Activated B cell treated with CpG ODN at 0.5 μM for 24 hours (primary cell): ENCODE data around the gene STX1A. TPM values are rescaled to one million over a fixed set of nuclear protein-coding genes. Genes with fewer than 3 reads are reported as not detected.
A peak's percentile ranks its signal among the peaks of the same experiment; 100 is the strongest.
"Not testable (repeated sequence)": the region's sequence is repeated elsewhere in the genome, so short reads cannot be mapped to it uniquely, and the experiment has no call there.

Experiments
- ATAC-seq: fragments of 200-7000 bp; cut with Tn5 transposase; one replicate; pipeline ENCODE4 v1.10.0; 2021; ENCODE audit warnings: low read depth, mild to moderate bottlenecking, moderate library complexity
- CTCF ChIA-PET: fragments of 350-600 bp; sonication (Branson Sonifier 250); formaldehyde crosslinking; loops from one replicate; lab custom pipeline; 2021; ENCODE audit warnings: antibody characterized with exemption; lab: Charles Lee
- POLR2A ChIA-PET: fragments of 350-600 bp; sonication (Branson Sonifier 250); formaldehyde crosslinking; loops from one replicate; lab custom pipeline; 2021; ENCODE audit warnings: antibody characterized with exemption; lab: Charles Lee
- DNase-seq: peaks from one replicate; pipeline ENCODE4 v3.0.0; 2022
- H3K27ac Mint-ChIP-seq: one replicate; pipeline ENCODE4 v1.8.0; 2020; ENCODE audit warnings: mixed read lengths
- H3K27me3 Mint-ChIP-seq: one replicate; pipeline ENCODE4 v1.8.0; 2021; ENCODE audit warnings: mixed read lengths
- H3K36me3 Mint-ChIP-seq: one replicate; pipeline ENCODE4 v1.8.0; 2021; ENCODE audit warnings: low read depth, mixed read lengths
- H3K4me1 Mint-ChIP-seq: one replicate; pipeline ENCODE4 v1.8.0; 2021; ENCODE audit warnings: mixed read lengths
- H3K4me3 Mint-ChIP-seq: one replicate; pipeline ENCODE4 v1.8.0; 2020; ENCODE audit warnings: mild to moderate bottlenecking, mixed read lengths
- H3K9me3 Mint-ChIP-seq: one replicate; pipeline ENCODE4 v1.8.0; 2020; ENCODE audit warnings: mixed read lengths
- CTCF ChIP-seq: fragments of 200-600 bp; IDR thresholded peaks from one replicate; pipeline ENCODE4 v1.8.0; 2022; ENCODE audit warnings: antibody characterized with exemption, mild to moderate bottlenecking
- intact Hi-C: fragments of 100-400 bp; cut with micrococcal nuclease; formaldehyde crosslinking; loops from one replicate; pipeline ENCODE4 v1.15.1; 2024
- total RNA-seq: library from RNA; stranded (reverse); gene quantifications from 2 replicates; pipeline ENCODE4 v1.2.3, GENCODE V29; 2022

Gene STX1A
- total RNA-seq, 1 donor from 2014 or later = 1.8 TPM

GRCh38 chr7:73668103-73668885 lies 51.2 kb downstream of the STX1A start:
- Mint-ChIP-seq H3K36me3 (no peaks in the 10 kb centered on the region), H3K27me3 (peaks cover 20% of the 10 kb centered on the region), H3K27ac (no peak overlapping the region), H3K4me1 (peaks cover 6% of the 10 kb centered on the region), H3K4me3 (peak overlapping the region; percentile 76), H3K9me3 (peaks cover under 1% of the 10 kb centered on the region)
- intact Hi-C loops = loop anchor here (5.0 kb wide), 2 partner anchors 69 to 174 kb away; partner anchors contain the start of genes ABHD11 and METTL27
- ChIA-PET POLR2A (interaction anchor here (0.6 to 0.8 kb wide), 3 partner anchors 35 to 70 kb away, joined by 3 to 9 read pairs (median 4); no protein-coding TSS in a partner anchor), CTCF (interaction anchor here (0.6 to 1.1 kb wide), 4 partner anchors 8 to 146 kb away, joined by 3 read pairs; partner anchors contain the start of genes ABHD11 and BAZ1B)
- no peak for TF ChIP-seq CTCF
- no peak for ATAC-seq
- DNase-seq = no peak

GRCh38 chr7:73667344-73668102 lies 51.9 kb downstream of the STX1A start, which contains the start of gene VPS37D:
TSS of gene VPS37D (plus strand) at chr7:73667831. CDS start at chr7:73667959, 128 bp downstream.
- H3K27me3 Mint-ChIP-seq = peaks cover 25% of the 10 kb centered on the region
- no peak for TF ChIP-seq CTCF
- peak within 1 kb of the TSS; percentile 78 for H3K4me3 Mint-ChIP-seq
- ChIA-PET CTCF (interaction anchor here (0.6 to 1.1 kb wide), 4 partner anchors 9 to 146 kb away, joined by 3 read pairs; partner anchors contain the start of genes ABHD11 and BAZ1B), POLR2A (interaction anchor here (0.7 to 0.8 kb wide), 2 partner anchors 36 to 70 kb away, joined by 3 to 4 read pairs; no protein-coding TSS in a partner anchor)
- intact Hi-C loops = loop anchor here (1.0 to 5.0 kb wide), 8 partner anchors 16 to 175 kb away; partner anchors contain the start of genes ABHD11, BAZ1B, BUD23 and DNAJC30
- H3K4me1 Mint-ChIP-seq = peaks cover 6% of the 10 kb centered on the region
- H3K36me3 Mint-ChIP-seq = no peaks in the 10 kb centered on the region
- H3K27ac Mint-ChIP-seq = no peak within 1 kb of the TSS
- ATAC-seq (peak; percentile 91), DNase-seq (peak; percentile 97)
- peaks cover 5% of the 10 kb centered on the region for H3K9me3 Mint-ChIP-seq

GRCh38 chr7:73663033-73663432 lies 56.4 kb downstream of the STX1A start:
- no peaks in the 10 kb centered on the region for H3K4me1 Mint-ChIP-seq
- H3K4me3 Mint-ChIP-seq = no peak overlapping the region
- no peak overlapping the region for H3K27ac Mint-ChIP-seq
- no peaks in the 10 kb centered on the region for H3K36me3 Mint-ChIP-seq
- peaks cover 28% of the 10 kb centered on the region for H3K27me3 Mint-ChIP-seq
- CTCF ChIA-PET = no interaction called here
- intact Hi-C loops = no loop called here
- H3K9me3 Mint-ChIP-seq = peaks cover 5% of the 10 kb centered on the region
- no peak for ATAC-seq
- POLR2A ChIA-PET = no interaction called here
- no peak for DNase-seq
- no peak for TF ChIP-seq CTCF

GRCh38 chr7:73660594-73660993 lies 58.9 kb downstream of the STX1A start:
- ATAC-seq, DNase-seq, H3K4me3 Mint-ChIP-seq, POLR2A ChIA-PET, H3K27ac Mint-ChIP-seq, intact Hi-C loops, H3K36me3 Mint-ChIP-seq, H3K9me3 Mint-ChIP-seq, H3K4me1 Mint-ChIP-seq, CTCF ChIA-PET: not testable (repeated sequence)
- H3K27me3 Mint-ChIP-seq = peaks cover 27% of the 10 kb centered on the region

- DNase-seq (no peak), ATAC-seq (no peak)
- H3K4me3 Mint-ChIP-seq = no peak overlapping the region
- H3K9me3 Mint-ChIP-seq = peaks cover 5% of the 10 kb centered on the region
- H3K27me3 Mint-ChIP-seq = peaks cover 29% of the 10 kb centered on the region
- H3K4me1 Mint-ChIP-seq = no peaks in the 10 kb centered on the region
- no peak for TF ChIP-seq CTCF
- ChIA-PET CTCF (no interaction called here), POLR2A (no interaction called here)
- H3K27ac Mint-ChIP-seq = no peak overlapping the region
- no peaks in the 10 kb centered on the region for H3K36me3 Mint-ChIP-seq
- intact Hi-C loops = no loop called here
These were observed 59.5 kb downstream of the STX1A start for GRCh38 chr7:73659983-73660382.

GRCh38 chr7:73655309-73655708 lies 64.2 kb downstream of the STX1A start:
- intact Hi-C loops, H3K27ac Mint-ChIP-seq, POLR2A ChIA-PET, DNase-seq, H3K9me3 Mint-ChIP-seq, H3K4me3 Mint-ChIP-seq, ATAC-seq, H3K4me1 Mint-ChIP-seq, H3K36me3 Mint-ChIP-seq, CTCF ChIA-PET: not testable (repeated sequence)
- H3K27me3 Mint-ChIP-seq = peaks cover 30% of the 10 kb centered on the region
